IMR-90 (cell line): ENCODE results near the gene RNF19B. TPM values are rescaled to one million over a fixed set of nuclear protein-coding genes. Genes with fewer than 3 reads are reported as not detected.

Experiments
- ATAC-seq: fragments of 200-7000 bp; cut with Tn5 transposase; 2 replicates; pipeline ENCODE4 v1.9.1; 2020; ENCODE audit warnings: low read depth, mild to moderate bottlenecking, moderate library complexity
- BruUV-seq: library from RNA; stranded (reverse); fragments of 400-500 nt; replicated peaks from 2 replicates; lab custom pipeline; 2021; lab: Mats Ljungman, UMichigan
- CTCF ChIA-PET: fragments of 300-600 bp; formaldehyde crosslinking; extraction: SDS; loops from one replicate; lab custom pipeline; 2021; ENCODE audit warnings: antibody characterized with exemption; lab: Yijun Ruan, JAX
- POLR2A ChIA-PET: fragments of 300-600 bp; sonication (Branson Sonifier 250); formaldehyde crosslinking; loops from one replicate; lab custom pipeline; 2022; ENCODE audit warnings: antibody characterized with exemption; ENCODE audit not compliant: unreplicated experiment; lab: Charles Lee
- DNase-seq: peaks from one replicate; pipeline ENCODE4 v3.0.0; 2013
- H2AFZ ChIP-seq: replicated peaks from 2 replicates; pipeline ENCODE3; 2013; ENCODE audit warnings: low read length, mild to moderate bottlenecking; ENCODE audit not compliant: poor library complexity
- H2AK5ac ChIP-seq: 2 replicates; pipeline ENCODE4 v1.6.1; 2013; ENCODE audit warnings: low read depth, low read length, inconsistent platforms
- H2AK9ac ChIP-seq: replicated peaks from 2 replicates; pipeline ENCODE3; 2013; ENCODE audit warnings: mild to moderate bottlenecking, low read depth, low read length, moderate library complexity; ENCODE audit not compliant: poor library complexity
- H2BK120ac ChIP-seq: 2 replicates; pipeline ENCODE4 v1.6.1; 2013; ENCODE audit warnings: low read depth, low read length, inconsistent platforms
- H2BK15ac ChIP-seq: 3 replicates; pipeline ENCODE4 v1.6.1; 2013; ENCODE audit warnings: low read depth, low read length, inconsistent platforms
- H2BK20ac ChIP-seq: 2 replicates; pipeline ENCODE4 v1.6.1; 2013; ENCODE audit warnings: low read depth, mild to moderate bottlenecking, inconsistent platforms, low read length, moderate library complexity
- H2BK5ac ChIP-seq: 2 replicates; pipeline ENCODE4 v1.6.1; 2013; ENCODE audit warnings: mild to moderate bottlenecking, low read depth, low read length, inconsistent platforms; ENCODE audit not compliant: poor library complexity, severe bottlenecking
- H3K14ac ChIP-seq: replicated peaks from 2 replicates; pipeline ENCODE4 v1.6.1; 2013; ENCODE audit warnings: low read depth, low read length, inconsistent platforms
- H3K18ac ChIP-seq: 2 replicates; pipeline ENCODE4 v1.6.1; 2013; ENCODE audit warnings: low read depth, low read length, control low read depth
- H3K23ac ChIP-seq: 2 replicates; pipeline ENCODE4 v1.6.1; 2013; ENCODE audit warnings: low read depth, low read length, inconsistent platforms
- H3K27ac ChIP-seq: 2 replicates; pipeline ENCODE4 v1.5.1; 2013; ENCODE audit warnings: mild to moderate bottlenecking, control low read depth, low read length; ENCODE audit not compliant: insufficient read depth
- H3K27me3 ChIP-seq: 2 replicates; pipeline ENCODE4 v1.6.1; 2013; ENCODE audit warnings: low read length; ENCODE audit not compliant: control insufficient read depth, insufficient read depth
- H3K36me3 ChIP-seq: 2 replicates; pipeline ENCODE4 v1.6.1; 2013; ENCODE audit warnings: low read length, mixed read lengths; ENCODE audit not compliant: control insufficient read depth, insufficient read depth
- H3K4ac ChIP-seq: 2 replicates; pipeline ENCODE4 v1.6.1; 2013; ENCODE audit warnings: low read depth, low read length, inconsistent platforms
- H3K4me1 ChIP-seq: 2 replicates; pipeline ENCODE4 v1.6.1; 2013; ENCODE audit warnings: low read length, mixed read lengths; ENCODE audit not compliant: control insufficient read depth, insufficient read depth
- H3K4me2 ChIP-seq: 2 replicates; pipeline ENCODE4 v1.6.1; 2013; ENCODE audit warnings: low read depth, mild to moderate bottlenecking, control low read depth, low read length, moderate library complexity
- H3K4me3 ChIP-seq: 2 replicates; pipeline ENCODE4 v1.5.1; 2013; ENCODE audit warnings: low read depth, mild to moderate bottlenecking, control low read depth, low read length, moderate library complexity; ENCODE audit not compliant: insufficient read depth
- H3K56ac ChIP-seq: 2 replicates; pipeline ENCODE4 v1.6.1; 2013; ENCODE audit warnings: low read length, inconsistent platforms; ENCODE audit not compliant: insufficient read depth; ENCODE audit errors: extremely low read depth
- H3K79me1 ChIP-seq, 2 experiments: 2 replicates each; pipeline ENCODE4 v1.6.1; 2013; ENCODE audit warnings: low read length in 2 of 2, inconsistent platforms in 1 of 2, low read depth in 1 of 2
- H3K9ac ChIP-seq: 2 replicates; pipeline ENCODE4 v1.6.1; 2013; ENCODE audit warnings: low read depth, low read length, control low read depth
- H3K9me1 ChIP-seq: 2 replicates; pipeline ENCODE4 v1.6.1; 2013; ENCODE audit warnings: low read length, inconsistent platforms; ENCODE audit not compliant: insufficient read depth
- H3K9me3 ChIP-seq: 2 replicates; pipeline ENCODE4 v1.6.1; 2013; ENCODE audit warnings: low read length; ENCODE audit not compliant: control insufficient read depth, insufficient read depth
- H4K20me1 ChIP-seq: 2 replicates; pipeline ENCODE4 v1.6.1; 2013; ENCODE audit warnings: low read length, inconsistent platforms; ENCODE audit not compliant: insufficient read depth
- H4K5ac ChIP-seq: 2 replicates; pipeline ENCODE4 v1.6.1; 2013; ENCODE audit warnings: mild to moderate bottlenecking, low read depth, low read length, control low read depth
- H4K8ac ChIP-seq, 2 experiments: 2 replicates each; pipeline ENCODE4 v1.6.1; 2013; ENCODE audit warnings: low read depth in 2 of 2, low read length in 2 of 2, control low read depth in 1 of 2, inconsistent platforms in 1 of 2
- H4K91ac ChIP-seq: 2 replicates; pipeline ENCODE4 v1.6.1; 2013; ENCODE audit warnings: low read depth, low read length, inconsistent platforms; ENCODE audit not compliant: insufficient read depth
- BHLHE40 ChIP-seq: fragments of 150-350 bp; IDR thresholded peaks from 2 replicates; pipeline ENCODE4 v1.6.1; 2016; ENCODE audit warnings: mild to moderate bottlenecking, low read depth, low read length
- CEBPB ChIP-seq: IDR thresholded peaks from 2 replicates; pipeline ENCODE4 v1.6.1; 2012; ENCODE audit warnings: low read depth, low read length, improper control_type of control experiment
- CHD1 ChIP-seq: IDR thresholded peaks from 2 replicates; pipeline ENCODE4 v1.6.1; 2012; ENCODE audit warnings: low read depth, low read length, improper control_type of control experiment
- CTCF ChIP-seq: conservative IDR thresholded peaks from 2 replicates; pipeline ENCODE4 v1.5.1; 2012; ENCODE audit warnings: mild to moderate bottlenecking, low read depth, low read length, improper control_type of control experiment
- MAFK ChIP-seq: IDR thresholded peaks from 2 replicates; pipeline ENCODE4 v1.6.1; 2012; ENCODE audit warnings: low read depth, low read length, improper control_type of control experiment
- MAZ ChIP-seq: IDR thresholded peaks from 2 replicates; pipeline ENCODE4 v1.6.1; 2012; ENCODE audit warnings: low read depth, mild to moderate bottlenecking, low read length, improper control_type of control experiment, moderate library complexity, borderline replicate concordance
- MXI1 ChIP-seq: IDR thresholded peaks from 2 replicates; pipeline ENCODE4 v1.6.1; 2012; ENCODE audit warnings: low read depth, mild to moderate bottlenecking, low read length, moderate library complexity, borderline replicate concordance
- NFE2L2 ChIP-seq: fragments of 150-350 bp; IDR thresholded peaks from 2 replicates; pipeline ENCODE4 v1.6.1; 2016; ENCODE audit warnings: low read depth, mild to moderate bottlenecking, low read length
- RAD21 ChIP-seq: IDR thresholded peaks from 2 replicates; pipeline ENCODE4 v1.6.1; 2012; ENCODE audit warnings: low read length, improper control_type of control experiment
- RCOR1 ChIP-seq: IDR thresholded peaks from 2 replicates; pipeline ENCODE4 v1.6.1; 2012; ENCODE audit warnings: mild to moderate bottlenecking, low read length, improper control_type of control experiment; ENCODE audit not compliant: insufficient replicate concordance
- WGBS, 2 experiments: methylation state at CpG; one replicate each; pipeline versions ENCODE4 v1.1.5 to v1.1.7; 2013; ENCODE audit warnings: missing lambda C conversion rate in 2 of 2; ENCODE audit not compliant: insufficient read length in 1 of 2; ENCODE audit errors: extremely low coverage in 2 of 2; 5-methylcytosine and 5-hydroxymethylcytosine counted together
- dilution Hi-C: fragments of 300-500 bp; cut with HindIII; formaldehyde crosslinking; loops from one replicate; pipeline ENCODE4 v1.14.3; 2018; ENCODE audit warnings: low sequenced_read_pairs; ENCODE audit not compliant: unreplicated experiment
- in situ Hi-C: fragments of 300-500 bp; cut with MboI; formaldehyde crosslinking; loops from 3 replicates; pipeline ENCODE4 v1.14.3; 2019; ENCODE audit warnings: low sequenced_read_pairs, inconsistent platforms, mixed read lengths
- intact Hi-C: fragments of 100-400 bp; cut with micrococcal nuclease; formaldehyde crosslinking; loops from 2 replicates; pipeline ENCODE4 v1.10.0; 2022
- polyA plus RNA-seq, 3 experiments: library from polyadenylated mRNA; depleted of rRNA; stranded (reverse); fragments of >200 nt; gene quantifications; 2 replicates each; pipeline ENCODE4 v1.2.3, GENCODE V29; 2012; ENCODE audit warnings: low replicate concordance in 1 of 3
- total RNA-seq: library from RNA; depleted of rRNA; stranded (reverse); fragments of >200 nt; gene quantifications from 2 replicates; pipeline ENCODE4 v1.2.3, GENCODE V29; 2012
- TF ChIP-seq, protein P1 (sequence below): fragments of 150-350 bp; IDR thresholded peaks from 2 replicates; pipeline ENCODE4 v1.6.1; 2017; ENCODE audit warnings: mild to moderate bottlenecking, antibody characterized with exemption, low read length, low read depth

RNF19B gene
- total and polyA plus RNA-seq, 2 of the 4 experiments (the other 2 are of a cell fraction) = 10.0 to 11.6 TPM

GRCh38 chr1:32897082-32898049, 67.2 kb downstream of the RNF19B start:
- no peak overlapping the region for H2BK20ac ChIP-seq
- H3K4me2 ChIP-seq = no peak overlapping the region
- H2BK5ac ChIP-seq = no peak overlapping the region
- no peak for TF ChIP-seq CTCF
- TF ChIP-seq CHD1 = no peak
- TF ChIP-seq, protein P1, sequence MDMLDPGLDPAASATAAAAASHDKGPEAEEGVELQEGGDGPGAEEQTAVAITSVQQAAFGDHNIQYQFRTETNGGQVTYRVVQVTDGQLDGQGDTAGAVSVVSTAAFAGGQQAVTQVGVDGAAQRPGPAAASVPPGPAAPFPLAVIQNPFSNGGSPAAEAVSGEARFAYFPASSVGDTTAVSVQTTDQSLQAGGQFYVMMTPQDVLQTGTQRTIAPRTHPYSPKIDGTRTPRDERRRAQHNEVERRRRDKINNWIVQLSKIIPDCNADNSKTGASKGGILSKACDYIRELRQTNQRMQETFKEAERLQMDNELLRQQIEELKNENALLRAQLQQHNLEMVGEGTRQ = no peak
- no peak for TF ChIP-seq MXI1
- no peak for TF ChIP-seq BHLHE40
- no peak for TF ChIP-seq NFE2L2
- no peak for TF ChIP-seq RCOR1
- no peak for TF ChIP-seq MAZ
- no peak for TF ChIP-seq MAFK
- no peak for TF ChIP-seq CEBPB
- TF ChIP-seq RAD21 = no peak
- H4K5ac ChIP-seq = no peak overlapping the region
- no peaks in the 10 kb centered on the region for H4K20me1 ChIP-seq
- H3K4me3 ChIP-seq = no peak overlapping the region
- in situ Hi-C loops (no loop called here), intact Hi-C loops (no loop called here), dilution Hi-C loops (no loop called here)
- no peak overlapping the region for H3K9ac ChIP-seq
- H2AK9ac ChIP-seq = no peak overlapping the region
- DNase-seq (no peak), ATAC-seq (no peak)
- no peak overlapping the region for H3K56ac ChIP-seq
- no peak overlapping the region for H3K27ac ChIP-seq
- POLR2A ChIA-PET = interaction anchor here (0.5 kb wide), 1 partner anchor 91 kb away, joined by 3 read pairs; no protein-coding TSS in a partner anchor
- peaks cover 2% of the 10 kb centered on the region; the same call in 1 of the 2 replicates for H3K4me1 ChIP-seq
- H3K27me3 ChIP-seq = peaks cover 7% of the 10 kb centered on the region
- H3K18ac ChIP-seq = no peak overlapping the region
- H2AK5ac ChIP-seq = no peak overlapping the region
- no peak overlapping the region for H3K4ac ChIP-seq
- H4K91ac ChIP-seq = no peak overlapping the region
- H4K8ac ChIP-seq = no peak overlapping the region
- H3K14ac ChIP-seq = no peak overlapping the region
- CTCF ChIA-PET = no interaction called here
- no peak overlapping the region for H2AFZ ChIP-seq
- H3K23ac ChIP-seq = no peak overlapping the region
- BruUV-seq = no TSS peak
- WGBS, 2 experiments = 88% methylated on average over 7 of the region's 11 CpGs; no CpG with 5 or more reads in 1 of the 2 experiments
- H3K79me1 ChIP-seq = peaks cover 0 to 9% of the 10 kb centered on the region in 2 experiments; a peak in 1 of 4 replicates
- H3K9me1 ChIP-seq = peaks cover 6% of the 10 kb centered on the region; the same call in 1 of the 2 replicates
- no peak overlapping the region for H2BK120ac ChIP-seq
- H2BK15ac ChIP-seq = no peak overlapping the region
- H3K36me3 ChIP-seq = peaks cover 1% of the 10 kb centered on the region; the same call in 1 of the 2 replicates
- H3K9me3 ChIP-seq = peaks cover 2% of the 10 kb centered on the region; the same call in 1 of the 2 replicates
